ENCODE results near the gene TENM4.

DNA sequence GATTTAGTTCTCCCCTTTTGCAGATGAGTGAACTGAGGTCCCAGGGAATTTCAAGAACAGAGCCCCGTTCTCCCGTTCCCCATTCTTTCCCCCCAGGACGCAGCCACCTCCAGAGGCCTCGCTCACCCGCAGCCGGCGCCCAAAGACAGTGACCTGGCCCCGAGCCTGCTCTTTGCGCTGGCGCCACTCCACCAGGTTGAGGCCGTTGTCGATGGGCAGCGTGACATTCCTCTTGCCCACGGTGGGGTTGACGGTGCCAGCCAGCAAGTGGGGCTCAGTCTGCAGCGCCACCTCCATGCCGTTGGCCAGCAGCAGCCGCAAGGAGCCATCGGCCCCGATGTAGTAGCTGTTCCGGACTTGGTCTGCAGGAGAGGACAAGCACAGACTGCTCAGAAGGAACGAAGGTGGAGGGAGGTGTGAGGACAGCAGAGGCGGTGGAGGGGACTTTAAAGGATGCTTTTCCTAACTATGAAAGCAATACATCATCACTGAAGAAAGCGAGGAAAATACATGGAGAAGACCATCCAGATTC lies 764.7 kb downstream of the TENM4 start:
- TF ChIP-seq, protein P1, sequence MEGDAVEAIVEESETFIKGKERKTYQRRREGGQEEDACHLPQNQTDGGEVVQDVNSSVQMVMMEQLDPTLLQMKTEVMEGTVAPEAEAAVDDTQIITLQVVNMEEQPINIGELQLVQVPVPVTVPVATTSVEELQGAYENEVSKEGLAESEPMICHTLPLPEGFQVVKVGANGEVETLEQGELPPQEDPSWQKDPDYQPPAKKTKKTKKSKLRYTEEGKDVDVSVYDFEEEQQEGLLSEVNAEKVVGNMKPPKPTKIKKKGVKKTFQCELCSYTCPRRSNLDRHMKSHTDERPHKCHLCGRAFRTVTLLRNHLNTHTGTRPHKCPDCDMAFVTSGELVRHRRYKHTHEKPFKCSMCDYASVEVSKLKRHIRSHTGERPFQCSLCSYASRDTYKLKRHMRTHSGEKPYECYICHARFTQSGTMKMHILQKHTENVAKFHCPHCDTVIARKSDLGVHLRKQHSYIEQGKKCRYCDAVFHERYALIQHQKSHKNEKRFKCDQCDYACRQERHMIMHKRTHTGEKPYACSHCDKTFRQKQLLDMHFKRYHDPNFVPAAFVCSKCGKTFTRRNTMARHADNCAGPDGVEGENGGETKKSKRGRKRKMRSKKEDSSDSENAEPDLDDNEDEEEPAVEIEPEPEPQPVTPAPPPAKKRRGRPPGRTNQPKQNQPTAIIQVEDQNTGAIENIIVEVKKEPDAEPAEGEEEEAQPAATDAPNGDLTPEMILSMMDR (IDR thresholded peaks at IDR 0.05), result no peak
- TF ChIP-seq TEAD4 (IDR thresholded peaks at IDR 0.05; ENCODE audit: borderline replicate concordance, insufficient read depth), result no peak
- no peak for TF ChIP-seq SMC3 (IDR thresholded peaks at IDR 0.05; ENCODE audit: low read depth, low read length)
- no peak for TF ChIP-seq POLR2AphosphoS5 (IDR thresholded peaks at IDR 0.05; ENCODE audit: low read depth, low read length)
- TF ChIP-seq, protein P2, sequence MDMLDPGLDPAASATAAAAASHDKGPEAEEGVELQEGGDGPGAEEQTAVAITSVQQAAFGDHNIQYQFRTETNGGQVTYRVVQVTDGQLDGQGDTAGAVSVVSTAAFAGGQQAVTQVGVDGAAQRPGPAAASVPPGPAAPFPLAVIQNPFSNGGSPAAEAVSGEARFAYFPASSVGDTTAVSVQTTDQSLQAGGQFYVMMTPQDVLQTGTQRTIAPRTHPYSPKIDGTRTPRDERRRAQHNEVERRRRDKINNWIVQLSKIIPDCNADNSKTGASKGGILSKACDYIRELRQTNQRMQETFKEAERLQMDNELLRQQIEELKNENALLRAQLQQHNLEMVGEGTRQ (IDR thresholded peaks at IDR 0.05; ENCODE audit: borderline replicate concordance, low read depth, low read length), result no peak
- TF ChIP-seq NRF1 (IDR thresholded peaks at IDR 0.05; ENCODE audit: low read depth, low read length), result no peak

Measured in SK-N-SH (cell line).